Measurements from ENCODE around the gene WDR47.

The WDR47 gene

DNA sequence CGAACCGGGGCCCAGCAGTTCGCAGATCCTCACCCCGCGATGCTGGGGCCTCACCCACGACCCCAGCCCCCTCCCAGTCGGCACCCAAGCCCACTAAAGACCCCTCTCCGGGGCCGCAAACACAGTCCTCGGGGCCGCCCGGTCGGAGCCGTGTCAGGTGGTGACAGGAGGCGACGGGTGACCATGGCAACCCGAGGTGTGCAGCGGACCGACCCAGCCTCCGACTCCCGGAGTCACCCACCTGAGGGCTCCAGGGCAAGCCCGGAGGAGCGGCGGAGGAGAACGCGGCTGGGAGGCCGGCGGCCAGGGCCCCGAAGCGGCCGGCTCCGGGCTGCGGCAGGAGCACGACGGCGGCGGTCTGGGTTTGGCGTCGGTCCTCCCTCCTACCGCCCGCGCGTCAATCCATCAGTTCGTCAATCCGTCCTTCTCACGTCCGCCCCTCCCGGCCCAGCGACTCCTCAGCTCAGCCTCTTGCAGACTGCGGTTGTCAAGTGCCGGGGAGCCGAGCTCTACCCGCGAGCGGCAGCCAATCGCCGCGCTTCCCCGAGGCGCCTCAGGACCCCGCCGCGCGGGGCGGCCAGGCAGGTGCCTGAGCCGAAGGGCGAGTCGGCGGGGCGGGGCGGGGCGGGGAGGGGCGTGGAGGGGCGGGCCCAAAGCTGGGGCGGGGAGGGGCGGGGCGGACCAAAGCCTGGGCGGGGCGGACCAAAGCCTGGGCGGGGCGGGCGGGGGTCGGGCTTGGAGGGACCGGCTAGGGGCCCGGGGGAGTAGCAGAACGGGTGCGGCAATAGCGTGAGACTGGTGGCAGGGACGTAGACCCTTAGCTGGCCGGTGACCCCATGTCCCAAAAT lies at the start of gene WDR47:
Gene WDR47, minus strand, starts transcription at position 482 of the 848 bp plus-strand sequence. CDS start 18,590 bp downstream, outside the sequence.
- DNase-seq (ENCODE audit: low spot score), result peak; percentile 98

DNA sequence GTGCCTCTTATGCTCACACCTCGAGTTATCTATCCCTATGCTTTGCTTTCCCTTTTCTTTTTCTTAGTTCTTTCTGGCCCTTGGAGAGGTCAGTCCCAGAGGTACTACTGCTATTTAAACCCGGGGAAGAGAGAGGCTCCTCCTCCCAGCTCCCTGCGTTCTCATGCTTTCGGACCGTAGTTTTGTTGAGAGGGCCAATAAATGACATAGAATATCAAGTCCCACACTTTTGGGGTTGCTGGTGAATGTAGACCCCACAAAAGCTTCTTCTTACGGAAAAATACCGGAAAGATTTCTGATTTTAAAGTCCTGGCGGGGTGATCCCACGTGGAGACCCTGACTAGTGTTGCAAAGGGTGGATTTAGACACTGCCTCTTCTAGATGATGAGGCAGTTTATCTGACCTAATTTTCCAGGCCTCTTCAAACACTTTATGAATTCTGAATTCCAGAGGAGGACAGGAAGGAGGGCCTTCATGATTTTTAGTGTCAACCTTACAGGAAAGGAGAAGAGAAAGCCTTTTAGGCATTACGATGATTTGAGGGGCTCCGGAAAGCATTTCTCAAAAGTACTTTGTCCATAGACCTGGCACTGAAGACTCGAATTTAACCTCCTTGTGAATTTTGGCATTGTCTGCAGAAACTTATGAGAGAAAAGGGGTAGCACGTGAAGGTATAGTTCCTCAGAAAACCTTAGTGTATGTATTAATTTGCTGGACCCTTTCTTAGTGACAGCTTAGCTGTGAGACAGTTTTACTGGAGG lies 49.4 kb upstream of the WDR47 start:
- DNase-seq (ENCODE audit: low spot score), result peak; percentile 77

DNA sequence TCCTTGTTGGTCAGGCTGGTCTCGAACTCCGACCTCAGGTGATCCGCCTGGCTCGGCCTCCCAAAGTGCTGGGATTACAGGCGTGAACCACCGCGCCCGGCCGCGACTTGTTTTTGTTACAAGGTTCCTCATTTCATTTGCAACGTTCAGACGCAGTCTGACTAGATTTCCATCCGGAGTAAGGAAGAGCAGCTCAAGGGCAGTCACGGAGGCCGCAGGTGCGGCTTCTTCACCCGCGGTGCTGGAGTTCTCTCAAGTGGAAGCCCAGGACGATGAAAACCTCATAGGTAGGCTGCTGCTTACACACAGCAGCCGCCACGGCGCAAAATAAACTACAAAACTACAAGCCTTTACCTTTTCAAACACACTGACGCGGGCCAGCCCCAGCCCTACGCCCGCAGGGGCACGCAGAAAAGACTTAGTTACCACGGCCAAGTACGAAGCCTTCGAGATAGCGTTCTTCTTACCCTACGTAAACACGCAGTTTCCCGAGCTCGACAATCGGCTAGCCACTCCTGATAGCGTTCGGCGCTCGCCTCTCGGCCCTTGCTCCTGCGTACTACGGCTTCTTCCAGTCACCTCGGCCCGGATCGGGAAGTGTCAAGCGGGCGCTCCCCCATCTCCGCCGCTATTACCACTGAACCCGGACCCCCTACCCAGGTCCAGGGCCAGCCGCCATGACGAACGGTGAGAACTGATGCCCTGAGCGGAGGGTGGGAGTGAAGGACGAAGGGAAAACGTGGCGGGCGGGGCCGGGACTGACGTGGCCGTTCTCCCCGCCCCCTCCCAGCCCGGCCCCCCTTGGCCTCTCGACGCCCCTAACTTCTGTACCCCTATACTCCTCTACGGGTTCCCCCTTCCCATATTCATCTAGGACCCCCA lies 48.5 kb upstream of the WDR47 start, which contains the start of gene TMEM167B:
Gene TMEM167B, plus strand, starts transcription at position 569 of the 882 bp plus-strand sequence. Its CDS starts 109 bp downstream, at position 678.
- DNase-seq (ENCODE audit: low spot score), result peak; percentile 93

DNA sequence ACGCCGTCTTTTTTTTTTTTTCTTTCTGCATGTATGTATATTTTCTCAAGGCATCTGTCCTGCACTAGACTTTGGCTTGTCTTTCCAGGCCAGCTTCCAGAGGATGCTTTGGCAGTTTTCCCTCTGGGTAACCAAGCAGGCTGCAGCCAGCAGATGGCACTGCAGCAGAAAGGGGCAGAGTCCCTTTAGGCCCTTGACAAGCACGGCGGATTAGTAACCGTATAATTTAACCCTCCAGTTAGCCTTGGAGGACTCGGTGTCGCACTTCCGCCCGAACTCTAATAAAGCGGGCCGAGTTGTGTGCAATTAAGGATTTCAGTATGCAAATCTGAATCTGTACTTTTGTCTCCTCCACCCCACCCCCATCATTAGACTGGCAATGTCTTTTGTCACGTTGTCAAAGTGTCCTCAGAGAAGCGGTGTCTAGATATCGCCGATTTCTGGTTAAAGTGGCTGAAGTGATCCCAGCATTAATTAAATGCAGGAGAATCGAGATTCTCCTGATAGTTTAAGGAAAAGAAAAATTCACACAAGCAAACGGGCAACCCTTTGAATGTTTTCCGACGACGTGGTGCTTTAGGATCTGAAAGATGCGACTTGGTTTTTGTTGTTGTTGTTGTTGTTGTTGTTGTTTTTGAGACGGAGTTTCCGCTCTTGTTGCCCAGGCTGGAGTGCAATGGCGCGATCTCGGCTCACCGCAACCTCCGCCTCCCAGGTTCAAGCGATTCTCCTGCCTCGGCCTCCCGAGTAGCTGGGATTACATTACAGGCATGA lies 47.5 kb upstream of the WDR47 start:
- DNase-seq (ENCODE audit: low spot score), result peak; percentile 82

DNA sequence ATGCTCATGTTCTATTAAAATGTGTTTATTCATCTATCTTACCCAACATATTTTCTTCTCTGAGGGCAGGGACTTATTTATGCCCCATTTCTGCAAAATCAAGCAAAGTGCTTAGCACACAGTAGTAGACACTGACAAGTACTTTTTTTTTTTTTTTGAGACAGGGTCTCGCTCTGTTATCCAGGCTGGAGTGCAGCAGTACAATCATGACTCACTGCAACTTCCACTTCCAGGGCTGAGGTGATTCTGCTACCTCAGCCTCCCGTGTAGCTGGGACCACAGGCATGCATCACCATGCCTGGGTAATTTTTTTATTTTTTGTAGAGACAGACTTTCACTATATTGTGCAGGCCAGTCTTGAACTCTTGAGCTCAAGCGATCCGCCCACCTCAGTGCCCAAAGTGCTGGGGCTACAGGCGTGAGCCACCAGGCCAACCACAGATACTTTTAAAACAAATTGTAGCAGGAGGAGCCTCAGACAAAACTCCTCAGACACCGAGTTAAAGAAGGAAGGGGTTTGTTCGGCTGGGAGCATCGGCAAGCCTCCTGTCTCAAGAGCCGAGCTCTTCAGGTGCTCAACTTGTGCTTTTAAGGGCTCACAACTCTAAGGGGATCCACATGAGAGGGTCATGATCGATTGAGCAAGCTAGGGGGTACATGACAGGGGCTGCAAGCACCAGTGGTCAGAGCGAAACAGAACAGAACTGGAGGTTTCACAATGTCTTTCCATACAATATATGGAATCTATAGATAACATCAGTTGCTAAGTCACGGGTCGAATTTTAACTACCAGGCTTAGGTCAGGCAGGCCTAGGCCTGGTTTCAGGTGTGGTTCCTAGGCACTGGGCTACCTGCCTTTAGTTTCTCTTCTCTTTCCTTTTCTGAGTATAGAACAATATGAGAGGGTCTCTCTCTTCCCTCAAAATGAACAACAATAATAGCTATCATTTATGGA lies 42.9 kb upstream of the WDR47 start:
- DNase-seq (ENCODE audit: low spot score), result no peak

DNA sequence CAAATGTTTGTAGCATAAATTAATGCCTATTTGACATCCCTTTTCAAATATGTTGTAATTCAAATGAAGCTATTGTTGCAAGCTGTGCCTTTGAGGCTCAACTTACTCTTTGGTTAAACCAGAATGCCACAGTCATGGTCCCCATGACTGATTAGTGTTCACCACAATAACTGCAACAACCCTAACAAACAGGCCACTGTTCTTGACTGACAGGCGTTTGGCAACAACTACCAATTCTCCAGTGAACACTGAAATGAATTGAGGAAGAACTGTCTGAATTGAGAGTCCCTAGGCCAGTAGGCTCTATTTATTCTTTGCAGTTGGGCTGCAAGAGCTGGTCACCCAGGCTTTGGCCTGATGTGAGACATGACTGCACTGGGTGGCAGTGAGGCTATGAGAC lies 42.0 kb upstream of the WDR47 start:
- DNase-seq (ENCODE audit: low spot score), result no peak

DNA sequence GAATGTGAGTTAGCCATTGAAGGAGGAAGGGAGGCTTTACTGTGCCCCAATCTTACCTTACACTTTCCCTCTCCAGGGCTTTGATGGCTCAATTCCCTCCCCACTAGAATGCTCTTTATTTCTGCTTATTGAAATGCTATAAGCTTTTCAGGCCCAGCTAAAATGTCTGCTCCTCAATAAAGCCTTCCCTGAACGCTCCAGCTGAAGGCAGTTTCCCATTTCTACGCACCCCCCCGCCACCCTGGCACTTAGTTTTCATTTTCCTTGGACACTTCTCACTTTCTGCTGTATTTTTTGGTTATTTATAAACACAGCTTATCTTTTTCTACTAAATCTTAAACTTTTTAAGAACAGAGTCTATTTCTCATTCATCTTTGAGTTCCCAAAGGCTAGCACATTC lies 41.6 kb upstream of the WDR47 start:
- DNase-seq (ENCODE audit: low spot score), result no peak

DNA sequence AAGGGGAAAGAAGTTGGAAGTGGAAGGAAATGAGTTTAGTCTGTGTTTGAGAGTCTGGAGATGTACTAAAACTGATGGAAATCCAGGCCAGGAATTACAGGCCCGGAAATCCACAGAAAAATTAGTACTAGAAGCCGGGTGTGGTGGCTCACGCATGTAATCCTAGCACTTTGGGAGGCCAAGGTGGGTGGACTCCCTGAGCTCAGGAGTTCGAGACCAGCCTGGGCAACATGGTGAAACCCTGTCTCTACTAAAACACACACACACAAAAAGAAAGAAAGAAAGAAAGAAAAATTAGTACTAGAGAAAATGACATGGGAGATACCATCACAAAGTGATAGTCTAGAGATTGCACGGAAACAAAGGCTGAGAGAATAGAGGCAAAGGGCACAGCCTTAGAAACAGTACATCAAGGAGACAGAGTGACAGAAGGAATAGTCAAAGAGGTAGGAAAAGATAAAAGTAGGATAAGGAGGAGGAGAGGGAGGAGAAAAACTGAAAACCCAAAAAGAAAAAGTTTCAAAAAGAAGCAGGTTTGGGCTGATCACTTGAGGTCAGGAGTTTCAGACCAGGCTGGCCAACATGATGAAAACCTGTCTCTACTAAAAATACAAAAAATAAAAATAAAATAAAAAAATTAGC lies 38.7 kb upstream of the WDR47 start:
- DNase-seq (ENCODE audit: low spot score), result no peak

DNA sequence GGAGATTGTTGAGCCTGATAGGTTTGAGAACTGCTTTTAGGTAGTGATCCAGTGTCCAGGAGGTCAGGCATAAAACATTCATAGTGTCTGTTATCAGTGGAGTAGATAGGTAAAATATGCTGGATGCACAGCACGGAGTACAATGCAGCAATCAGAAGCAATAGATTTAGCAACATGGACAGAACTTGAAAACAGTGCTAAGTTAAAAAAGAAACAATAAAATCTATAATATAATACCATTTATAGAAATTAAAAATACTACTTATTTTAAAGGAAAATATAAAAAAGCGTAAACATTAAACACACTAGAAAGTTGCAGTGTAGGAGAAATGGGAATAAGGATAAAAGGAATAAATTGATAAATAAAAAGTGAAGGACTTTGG lies 37.3 kb upstream of the WDR47 start:
- no peak for DNase-seq (ENCODE audit: low spot score)

DNA sequence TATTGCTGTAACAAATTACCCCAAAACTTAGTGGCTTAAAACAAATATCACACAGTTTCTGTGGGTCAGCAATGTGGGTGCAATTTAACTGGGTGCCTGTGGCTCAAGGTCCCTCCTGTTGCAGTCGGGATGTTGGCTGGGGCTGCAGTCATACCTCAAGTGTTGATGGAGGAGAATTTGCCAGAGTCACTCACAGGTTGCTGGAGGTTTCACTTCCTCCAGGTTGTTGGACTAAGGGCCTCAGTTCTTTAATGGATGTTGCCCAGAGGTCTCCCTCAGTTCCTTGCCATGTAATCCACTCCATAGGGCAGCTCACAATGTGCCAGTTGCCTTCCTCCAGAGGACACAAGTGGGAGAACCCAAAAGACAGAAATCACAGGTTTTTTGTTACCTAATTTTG lies 36.4 kb upstream of the WDR47 start:
- no peak for DNase-seq (ENCODE audit: low spot score)

DNA sequence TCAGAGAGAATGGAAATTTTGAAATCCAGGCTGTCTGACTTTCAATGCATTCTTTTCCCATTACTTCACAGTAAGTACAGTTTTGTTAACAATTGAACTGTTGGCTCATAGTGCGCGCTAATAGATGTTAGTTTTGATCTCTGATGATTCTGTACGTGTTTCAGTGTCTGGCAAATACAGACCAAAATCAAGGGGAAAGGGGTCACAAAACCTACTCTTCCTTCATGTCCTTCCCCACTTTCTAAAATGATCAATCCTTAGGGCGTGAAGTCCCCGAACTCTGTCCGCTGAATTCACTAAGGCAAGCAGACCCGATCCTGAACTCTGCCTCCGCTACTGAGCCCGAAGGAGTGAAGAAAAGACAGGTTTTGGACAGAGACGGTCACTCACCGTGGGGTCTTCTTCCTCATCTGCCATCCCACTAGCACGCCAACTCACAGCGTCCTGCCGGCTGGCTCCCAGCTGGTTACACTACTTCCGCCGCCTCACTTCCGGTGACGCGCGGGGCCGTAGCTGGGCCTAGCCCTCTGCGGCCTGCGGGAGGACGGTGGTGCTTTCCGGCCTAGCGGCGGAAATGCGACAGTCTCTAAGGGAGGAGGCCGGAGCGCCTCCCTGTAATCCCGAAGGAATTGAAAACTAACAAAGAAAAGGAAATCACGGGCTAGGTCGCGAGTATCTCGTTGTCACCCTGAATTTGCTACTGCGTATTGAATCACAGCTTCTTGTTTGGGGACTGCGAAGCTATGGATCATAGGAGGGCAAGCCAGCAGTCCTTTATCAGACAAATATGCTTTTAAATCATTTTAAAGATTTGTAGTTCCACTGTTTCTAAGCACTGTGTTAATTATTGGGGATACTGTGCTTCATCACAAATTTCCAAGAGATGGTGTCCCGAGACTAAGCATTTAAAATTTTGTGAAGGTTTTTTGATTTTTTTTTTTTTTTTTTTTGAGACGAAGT lies 33.9 kb upstream of the WDR47 start, which contains the start of gene TAF13:
Gene TAF13, minus strand, starts transcription at position 473 of the 960 bp plus-strand sequence. Its CDS starts 56 bp downstream, at position 417.
- peak; percentile 96 for DNase-seq (ENCODE audit: low spot score)

DNA sequence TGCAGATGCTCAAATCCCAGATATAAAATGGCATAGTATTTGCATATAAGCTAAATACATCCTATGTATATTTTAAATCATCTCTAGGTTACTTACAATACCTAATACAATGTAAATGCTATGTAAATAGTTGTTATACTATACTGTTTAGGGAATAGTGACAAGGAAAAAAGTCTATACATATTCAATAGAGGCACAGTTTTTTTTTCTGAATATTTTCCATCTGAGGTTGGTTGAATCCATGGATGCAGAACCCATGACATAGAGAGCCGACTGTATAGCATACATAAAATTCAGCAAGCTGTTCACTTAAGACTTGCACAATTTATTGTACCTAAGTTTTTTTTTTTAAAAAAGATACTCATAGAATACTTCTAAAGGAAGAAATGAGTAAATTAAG lies 27.4 kb upstream of the WDR47 start:
- no peak for DNase-seq (ENCODE audit: low spot score)

DNA sequence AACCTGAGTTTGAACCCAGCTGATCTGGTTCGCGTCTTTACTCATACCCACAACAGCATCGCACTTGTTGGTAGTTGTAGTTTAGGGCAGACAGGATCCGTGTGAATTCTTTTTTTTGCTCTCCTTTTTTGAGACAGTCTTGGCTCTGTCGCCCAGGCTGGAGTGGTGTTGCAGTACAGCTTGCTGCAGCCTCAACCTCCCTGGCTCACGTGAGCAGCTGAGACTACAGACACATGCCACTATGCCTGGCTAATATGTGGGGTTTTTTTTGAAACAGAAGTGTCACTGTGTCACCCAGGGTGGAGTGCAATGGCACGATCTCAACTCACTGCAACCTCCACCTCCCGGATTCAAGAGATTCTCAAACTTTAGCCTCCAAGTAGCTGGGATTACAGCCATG lies 26.0 kb upstream of the WDR47 start:
- DNase-seq (ENCODE audit: low spot score), result no peak

DNA sequence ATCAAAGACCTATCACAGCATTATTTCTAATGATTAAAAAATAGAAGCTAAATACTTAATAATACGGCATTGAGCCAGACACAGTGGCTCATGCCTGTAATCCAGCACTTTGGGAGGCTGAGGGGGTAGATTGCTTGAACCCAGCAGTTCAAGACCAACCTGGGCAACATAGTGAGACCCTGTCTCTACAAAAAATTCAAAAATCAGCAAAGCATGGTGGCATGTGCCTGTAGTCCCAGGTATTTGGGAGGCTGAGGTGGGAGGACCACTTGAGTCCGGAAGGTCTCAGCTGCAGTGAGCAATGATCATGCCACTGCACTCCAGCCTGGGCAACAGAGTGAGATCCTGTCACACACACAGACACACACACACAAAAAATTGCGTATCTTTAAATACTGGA lies 23.2 kb upstream of the WDR47 start:
- DNase-seq (ENCODE audit: low spot score), result no peak

DNA sequence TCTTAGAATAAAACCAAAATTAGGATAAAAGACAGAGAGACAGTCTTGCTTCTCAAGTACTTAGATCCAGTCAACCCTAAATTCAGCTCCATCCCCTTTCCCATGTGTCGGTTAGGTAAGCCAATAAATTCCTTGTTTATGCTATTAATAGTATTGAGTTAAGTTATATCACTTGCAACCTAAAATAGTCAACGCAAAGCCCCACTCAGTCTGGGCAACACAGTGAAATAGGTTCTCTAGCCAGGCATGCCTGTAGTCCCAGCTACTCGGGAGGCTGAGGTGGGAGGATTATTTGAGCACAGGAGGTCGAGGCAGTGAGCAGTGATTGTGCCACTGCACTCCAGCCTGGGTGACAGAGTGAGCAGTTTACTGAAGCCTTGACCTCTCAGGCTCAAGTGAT lies 19.3 kb upstream of the WDR47 start:
- DNase-seq (ENCODE audit: low spot score), result no peak

DNA sequence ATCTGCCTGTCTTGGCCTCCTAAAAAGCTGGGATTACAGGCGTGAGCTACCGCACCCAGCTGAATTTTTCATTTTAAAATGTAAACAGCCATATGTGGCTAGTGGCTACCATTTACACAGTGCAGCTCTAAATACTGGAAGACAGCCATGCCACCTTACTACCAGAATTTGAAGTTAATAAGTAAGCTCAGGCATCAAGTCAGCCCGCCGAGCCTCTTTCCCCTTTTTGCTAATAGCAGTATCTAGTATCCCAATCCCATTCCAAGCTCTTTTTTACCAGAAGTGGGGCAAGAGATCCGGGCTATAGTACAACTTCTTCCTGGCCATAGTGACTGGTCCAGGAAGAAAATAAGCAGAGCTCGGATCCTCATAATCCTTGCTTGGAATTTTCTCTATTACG lies 18.8 kb upstream of the WDR47 start:
- no peak for DNase-seq (ENCODE audit: low spot score)

DNA sequence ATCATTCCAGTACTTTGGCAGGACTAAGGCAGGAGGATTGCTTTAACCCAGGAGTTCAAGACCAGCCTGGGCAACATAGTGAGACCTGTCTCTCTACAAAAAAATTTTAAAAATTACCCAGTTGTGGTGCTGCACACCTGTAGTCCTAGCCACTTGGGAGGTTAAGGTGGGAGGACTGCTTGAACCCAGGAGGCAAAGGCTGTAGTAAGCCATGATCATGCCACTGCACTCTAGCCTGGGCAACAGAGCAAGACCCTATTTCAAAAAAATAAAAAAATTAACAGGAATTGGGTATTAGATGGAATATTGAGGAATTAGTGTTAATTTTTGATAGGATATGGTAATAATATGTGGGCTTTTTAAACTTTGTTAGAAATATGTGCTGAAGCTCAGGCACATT lies 17.1 kb upstream of the WDR47 start:
- DNase-seq (ENCODE audit: low spot score), result no peak

DNA sequence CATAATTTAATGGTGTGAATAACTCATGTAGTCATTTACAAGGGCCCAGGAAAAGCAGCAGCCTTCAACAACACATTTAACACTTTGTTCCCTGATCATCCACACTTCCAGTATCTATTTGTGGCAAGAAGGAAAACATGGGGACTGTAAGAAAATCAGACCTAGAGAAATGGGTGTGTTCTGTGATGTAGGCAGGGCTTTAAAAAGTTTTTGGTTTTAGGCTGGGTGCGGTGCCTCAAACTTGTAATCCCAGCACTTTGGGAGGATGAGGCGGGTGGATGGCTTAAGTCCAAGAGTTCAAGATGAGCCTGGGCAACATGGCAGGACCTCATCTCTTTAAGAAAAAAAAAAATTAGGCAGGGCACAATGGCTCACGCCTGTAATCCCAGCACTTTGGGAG lies 14.2 kb upstream of the WDR47 start:
- no peak for DNase-seq (ENCODE audit: low spot score)

Data from RKO (cell line).